Neural progenitor cell (in vitro differentiated cells): Measurements from ENCODE around the gene TCP10L.

Experiments used
- EZH2 ChIP-seq: fragments of 200-600 bp; sonication (generic); IDR thresholded peaks from 2 replicates; pipeline ENCODE4 v1.6.1; 2017; ENCODE audit warnings: antibody characterized with exemption, mild to moderate bottlenecking, moderate library complexity
- EZH2phosphoT487 ChIP-seq: fragments of 200-600 bp; sonication (generic); IDR thresholded peaks from 2 replicates; pipeline ENCODE4 v1.6.1; 2017; ENCODE audit warnings: antibody characterized with exemption
- TF ChIP-seq, protein P1 (sequence below): fragments of 200-600 bp; sonication (generic); IDR thresholded peaks from 2 replicates; pipeline ENCODE4 v1.5.1; 2017; ENCODE audit warnings: antibody characterized with exemption, mild to moderate bottlenecking

DNA sequence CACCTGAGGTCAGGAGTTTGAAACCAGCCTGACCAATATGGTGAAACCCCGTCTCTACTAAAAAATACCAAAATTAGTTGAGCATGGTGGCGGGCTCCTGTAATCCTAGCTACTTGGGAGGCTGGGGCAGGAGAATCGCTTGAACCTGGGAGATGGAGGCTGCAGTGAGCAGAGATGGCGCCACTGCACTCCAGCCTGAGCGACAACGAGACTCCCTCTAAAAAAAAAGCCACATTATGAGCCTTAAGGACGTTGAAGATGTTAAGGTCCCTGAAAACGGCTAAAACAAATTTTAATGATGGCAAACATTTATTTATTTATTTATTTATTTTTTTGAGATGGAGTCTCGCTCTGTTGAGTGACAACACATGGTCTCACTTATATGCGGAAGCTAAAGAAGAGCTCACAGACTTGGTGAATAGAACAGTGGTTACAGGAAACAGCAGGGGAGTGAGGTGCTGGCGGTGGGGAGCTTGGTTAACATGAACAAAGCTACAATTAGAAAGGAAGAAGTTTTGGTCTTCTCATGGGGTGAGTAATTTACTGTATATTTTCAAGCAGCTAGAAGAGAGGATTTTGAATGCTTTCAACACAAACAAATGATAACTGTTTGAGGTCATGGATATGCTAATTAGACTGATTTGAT is 47.1 kb downstream of the TCP10L start:
- TF ChIP-seq, protein P1, sequence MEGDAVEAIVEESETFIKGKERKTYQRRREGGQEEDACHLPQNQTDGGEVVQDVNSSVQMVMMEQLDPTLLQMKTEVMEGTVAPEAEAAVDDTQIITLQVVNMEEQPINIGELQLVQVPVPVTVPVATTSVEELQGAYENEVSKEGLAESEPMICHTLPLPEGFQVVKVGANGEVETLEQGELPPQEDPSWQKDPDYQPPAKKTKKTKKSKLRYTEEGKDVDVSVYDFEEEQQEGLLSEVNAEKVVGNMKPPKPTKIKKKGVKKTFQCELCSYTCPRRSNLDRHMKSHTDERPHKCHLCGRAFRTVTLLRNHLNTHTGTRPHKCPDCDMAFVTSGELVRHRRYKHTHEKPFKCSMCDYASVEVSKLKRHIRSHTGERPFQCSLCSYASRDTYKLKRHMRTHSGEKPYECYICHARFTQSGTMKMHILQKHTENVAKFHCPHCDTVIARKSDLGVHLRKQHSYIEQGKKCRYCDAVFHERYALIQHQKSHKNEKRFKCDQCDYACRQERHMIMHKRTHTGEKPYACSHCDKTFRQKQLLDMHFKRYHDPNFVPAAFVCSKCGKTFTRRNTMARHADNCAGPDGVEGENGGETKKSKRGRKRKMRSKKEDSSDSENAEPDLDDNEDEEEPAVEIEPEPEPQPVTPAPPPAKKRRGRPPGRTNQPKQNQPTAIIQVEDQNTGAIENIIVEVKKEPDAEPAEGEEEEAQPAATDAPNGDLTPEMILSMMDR, result no peak
- TF ChIP-seq EZH2phosphoT487, result no peak
- TF ChIP-seq EZH2, result no peak
